Measurements from ENCODE around the gene ATG7. TPM values are rescaled to one million over a fixed set of nuclear protein-coding genes. Genes with fewer than 3 reads are reported as not detected.
"Not testable (repeated sequence)": the region's sequence is repeated elsewhere in the genome, so short reads cannot be mapped to it uniquely, and the experiment has no call there.

ATG7 gene
- total RNA-seq, 3 donors from 2014 or later (not counting 1 experiment from before 2014, with no cell fraction given) = 55.3 to 72.9 (median 68.6) TPM

- no peak for DNase-seq
- intact Hi-C loops (cut with micrococcal nuclease) = no loop called here
- H3K27me3 ChIP-seq (ENCODE audit: control insufficient read depth, insufficient read depth, low read length) = no peaks in the 10 kb centered on the region
- peaks cover 21% of the 10 kb centered on the region for H3K4me1 ChIP-seq (ENCODE audit: control insufficient read depth, insufficient read depth, low read length)
- Mint-ChIP-seq H3K4me1 (peaks cover 77 to 81% of the 10 kb centered on the region in 2 donors), H3K4me3 (no peak overlapping the region), H3K27ac (peak overlapping the region; percentile 51 to 66), H3K36me3 (no peaks in the 10 kb centered on the region), H3K27me3 (ENCODE audit: low read depth in 2 of 2) (no peaks in the 10 kb centered on the region), H3K9me3 (no peaks in the 10 kb centered on the region)
- H3K36me3 ChIP-seq (ENCODE audit: control insufficient read depth, insufficient read depth, low read length) = peaks cover 2% of the 10 kb centered on the region
- no peak overlapping the region for H3K4me3 ChIP-seq (ENCODE audit: low read length)
- no peak overlapping the region for H3K27ac ChIP-seq (ENCODE audit: low read length)
- no peaks in the 10 kb centered on the region for H3K9me3 ChIP-seq (ENCODE audit: control insufficient read depth, insufficient read depth, low read length)
- no peak for TF ChIP-seq CTCF (IDR thresholded peaks at IDR 0.05)
- no peak for ATAC-seq
- 87% methylated on average over 6 of the region's 9 CpGs for WGBS (ENCODE audit: insufficient coverage)
These were observed 319.4 kb downstream of the ATG7 start for GRCh38 chr3:11591391-11592282.

- Histone ChIP-seq H3K27ac (ENCODE audit: low read length) (no peak overlapping the region), H3K27me3 (ENCODE audit: control insufficient read depth, insufficient read depth, low read length) (no peaks in the 10 kb centered on the region), H3K4me1 (ENCODE audit: control insufficient read depth, insufficient read depth, low read length) (peaks cover 21% of the 10 kb centered on the region), H3K9me3 (ENCODE audit: control insufficient read depth, insufficient read depth, low read length) (no peaks in the 10 kb centered on the region), H3K4me3 (ENCODE audit: low read length) (no peak overlapping the region), H3K36me3 (ENCODE audit: control insufficient read depth, insufficient read depth, low read length) (peaks cover 2% of the 10 kb centered on the region)
- 95% methylated on average over 12 of the region's 14 CpGs for WGBS (ENCODE audit: insufficient coverage)
- H3K27me3 Mint-ChIP-seq (ENCODE audit: low read depth in 2 of 2) = no peaks in the 10 kb centered on the region
- DNase-seq (no peak), ATAC-seq (no peak)
- peaks cover 74 to 77% of the 10 kb centered on the region in 2 donors for H3K4me1 Mint-ChIP-seq
- TF ChIP-seq CTCF (IDR thresholded peaks at IDR 0.05) = no peak
- no peaks in the 10 kb centered on the region for H3K9me3 Mint-ChIP-seq
- no peak overlapping the region for H3K4me3 Mint-ChIP-seq
- peak overlapping the region; percentile 39 to 66 for H3K27ac Mint-ChIP-seq
- intact Hi-C loops (cut with micrococcal nuclease) = no loop called here
- no peaks in the 10 kb centered on the region for H3K36me3 Mint-ChIP-seq
These were observed 320.5 kb downstream of the ATG7 start for GRCh38 chr3:11592445-11593298.

- Mint-ChIP-seq H3K36me3 (no peaks in the 10 kb centered on the region), H3K27ac (peak overlapping the region; percentile 43 to 44), H3K27me3 (ENCODE audit: low read depth in 2 of 2) (no peaks in the 10 kb centered on the region), H3K4me1 (peaks cover 74 to 77% of the 10 kb centered on the region in 2 donors), H3K4me3 (no peak overlapping the region), H3K9me3 (no peaks in the 10 kb centered on the region)
- H3K4me1 ChIP-seq (ENCODE audit: control insufficient read depth, insufficient read depth, low read length) = peaks cover 15% of the 10 kb centered on the region
- WGBS (ENCODE audit: insufficient coverage) = 93% methylated on average over 9 of the region's 10 CpGs
- intact Hi-C loops (cut with micrococcal nuclease) = no loop called here
- no peak overlapping the region for H3K4me3 ChIP-seq (ENCODE audit: low read length)
- no peaks in the 10 kb centered on the region for H3K9me3 ChIP-seq (ENCODE audit: control insufficient read depth, insufficient read depth, low read length)
- peaks cover 2% of the 10 kb centered on the region for H3K36me3 ChIP-seq (ENCODE audit: control insufficient read depth, insufficient read depth, low read length)
- DNase-seq = no peak
- H3K27me3 ChIP-seq (ENCODE audit: control insufficient read depth, insufficient read depth, low read length) = no peaks in the 10 kb centered on the region
- no peak for ATAC-seq
- TF ChIP-seq CTCF (IDR thresholded peaks at IDR 0.05) = no peak
- H3K27ac ChIP-seq (ENCODE audit: low read length) = no peak overlapping the region
These were observed 321.3 kb downstream of the ATG7 start for GRCh38 chr3:11593318-11594034.

- H3K9me3 Mint-ChIP-seq; H3K4me1 ChIP-seq (ENCODE audit: control insufficient read depth, insufficient read depth, low read length); H3K36me3 Mint-ChIP-seq; H3K27me3 ChIP-seq (ENCODE audit: control insufficient read depth, insufficient read depth, low read length); intact Hi-C loops (cut with micrococcal nuclease); ATAC-seq; H3K4me3 Mint-ChIP-seq; H3K27me3 Mint-ChIP-seq (ENCODE audit: low read depth in 2 of 2); H3K27ac ChIP-seq (ENCODE audit: low read length); H3K36me3 ChIP-seq (ENCODE audit: control insufficient read depth, insufficient read depth, low read length); H3K9me3 ChIP-seq (ENCODE audit: control insufficient read depth, insufficient read depth, low read length); H3K27ac Mint-ChIP-seq; DNase-seq; H3K4me3 ChIP-seq (ENCODE audit: low read length): not testable (repeated sequence)
- 100% methylated on average over 3 of the region's 5 CpGs for WGBS (ENCODE audit: insufficient coverage)
- peaks cover 70 to 72% of the 10 kb centered on the region in 2 donors for H3K4me1 Mint-ChIP-seq
These were observed 322.8 kb downstream of the ATG7 start for GRCh38 chr3:11595024-11595423.

Measured in natural killer cell (primary cell).